Measurements from ENCODE around the gene CWC22.

Gene CWC22

GRCh38 chr2:180040146-180040925 lies 33.2 kb upstream of the CWC22 start:
- no peak overlapping the region for H3K27ac ChIP-seq

GRCh38 chr2:180038997-180039396 lies 31.9 kb upstream of the CWC22 start:
- TF ChIP-seq CTCF (conservative IDR thresholded peaks at IDR 0.05): no peak
- no peak overlapping the region for H3K27ac ChIP-seq

More at GRCh38 chr2:180040146-180040925, 33.2 kb upstream of the CWC22 start:
- no peak for TF ChIP-seq CTCF (conservative IDR thresholded peaks at IDR 0.05)

- no peak for TF ChIP-seq CTCF (conservative IDR thresholded peaks at IDR 0.05)
- H3K27ac ChIP-seq: no peak overlapping the region
Measured at GRCh38 chr2:180033993-180034894, 27.1 kb upstream of the CWC22 start.

GRCh38 chr2:180029575-180029974 lies 22.5 kb upstream of the CWC22 start:
- no peak for TF ChIP-seq CTCF (conservative IDR thresholded peaks at IDR 0.05)
- H3K27ac ChIP-seq: no peak overlapping the region

GRCh38 chr2:180021850-180022249 lies 14.8 kb upstream of the CWC22 start:
- H3K27ac ChIP-seq: no peak overlapping the region
- no peak for TF ChIP-seq CTCF (conservative IDR thresholded peaks at IDR 0.05)

- TF ChIP-seq CTCF (conservative IDR thresholded peaks at IDR 0.05): no peak
- H3K27ac ChIP-seq: no peak overlapping the region
Measured at GRCh38 chr2:180017784-180018183, 10.7 kb upstream of the CWC22 start.

GRCh38 chr2:180016937-180017336 lies 9.8 kb upstream of the CWC22 start:
- no peak overlapping the region for H3K27ac ChIP-seq
- no peak for TF ChIP-seq CTCF (conservative IDR thresholded peaks at IDR 0.05)

Data from VCaP (cell line).